Caco-2 (cell line): ENCODE data around the gene TCF7L1. TPM values are rescaled to one million over a fixed set of nuclear protein-coding genes. Genes with fewer than 3 reads are reported as not detected.
"Not testable (repeated sequence)": the region's sequence is repeated elsewhere in the genome, so short reads cannot be mapped to it uniquely, and the experiment has no call there.

Source experiments
- BruUV-seq: library from RNA; stranded (reverse); fragments of 400-500 nt; replicated peaks from 2 replicates; lab custom pipeline; 2021; lab: Mats Ljungman, UMichigan
- CTCF ChIA-PET: fragments of 300-600 bp; sonication (Branson Sonifier 250); formaldehyde crosslinking; loops from one replicate; lab custom pipeline; 2022; ENCODE audit warnings: antibody characterized with exemption; lab: Charles Lee
- POLR2A ChIA-PET: fragments of 300-600 bp; sonication (Branson Sonifier 250); formaldehyde crosslinking; loops from one replicate; lab custom pipeline; 2022; ENCODE audit warnings: antibody characterized with exemption; lab: Charles Lee
- DNase-seq, 2 experiments: peaks; one replicate each; pipeline versions ENCODE4 v3.0.0 to v3.0.0-alpha.2; 2020 to 2022
- H3K27me3 ChIP-seq: replicated peaks from 2 replicates; pipeline ENCODE4 v1.6.0; 2011; ENCODE audit warnings: low read length; ENCODE audit not compliant: control insufficient read depth, insufficient read depth
- H3K36me3 ChIP-seq: 2 replicates; pipeline ENCODE4 v1.5.1; 2011; ENCODE audit warnings: low read length; ENCODE audit not compliant: control insufficient read depth, insufficient read depth
- H3K4me1 ChIP-seq: fragments of 250-450 bp; sonication (Bioruptor Pico); 2 replicates; pipeline ENCODE4 v1.5.1; 2020; ENCODE audit warnings: mild to moderate bottlenecking
- H3K4me3 ChIP-seq: 2 replicates; pipeline ENCODE4 v1.5.1; 2011; ENCODE audit warnings: low read depth, mild to moderate bottlenecking, control low read depth, low read length
- H3K9me3 ChIP-seq: fragments of 250-450 bp; sonication (Bioruptor Pico); 2 replicates; pipeline ENCODE4 v1.5.1; 2020; ENCODE audit warnings: mild to moderate bottlenecking, moderate library complexity
- H3K27ac Mint-ChIP-seq: one replicate; pipeline ENCODE4 v1.8.0; 2022; ENCODE audit warnings: mixed read lengths; ENCODE audit not compliant: unreplicated experiment
- H3K27me3 Mint-ChIP-seq: one replicate; pipeline ENCODE4 v1.8.0; 2022; ENCODE audit warnings: mixed read lengths; ENCODE audit not compliant: insufficient read depth, unreplicated experiment
- H3K36me3 Mint-ChIP-seq: one replicate; pipeline ENCODE4 v1.8.0; 2022; ENCODE audit warnings: mild to moderate bottlenecking, mixed read lengths; ENCODE audit not compliant: insufficient read depth, unreplicated experiment
- H3K4me1 Mint-ChIP-seq: one replicate; pipeline ENCODE4 v1.8.0; 2022; ENCODE audit warnings: low read depth, mixed read lengths; ENCODE audit not compliant: unreplicated experiment
- H3K4me3 Mint-ChIP-seq: one replicate; pipeline ENCODE4 v1.8.0; 2022; ENCODE audit warnings: mild to moderate bottlenecking, moderate library complexity, mixed read lengths; ENCODE audit not compliant: unreplicated experiment
- H3K9me3 Mint-ChIP-seq: one replicate; pipeline ENCODE4 v1.8.0; 2022; ENCODE audit warnings: mixed read lengths; ENCODE audit not compliant: unreplicated experiment
- CTCF ChIP-seq, 2 experiments: fragments of 200-600 bp in 1 of 2; IDR thresholded peaks; 1 replicate in 1 of 2; 2 replicates in 1 of 2; pipeline versions ENCODE4 v1.5.1 to v1.8.0; 2011 to 2022; ENCODE audit warnings: antibody characterized with exemption in 1 of 2, control low read depth in 1 of 2, inconsistent platforms in 1 of 2, low read depth in 1 of 2, low read length in 1 of 2, mild to moderate bottlenecking in 1 of 2, moderate library complexity in 1 of 2; ENCODE audit not compliant: insufficient read depth in 1 of 2, severe bottlenecking in 1 of 2, unreplicated experiment in 1 of 2
- intact Hi-C: fragments of 100-400 bp; cut with micrococcal nuclease; formaldehyde crosslinking; loops from one replicate; pipeline ENCODE4 v1.10.0; 2022; ENCODE audit not compliant: unreplicated experiment
- total RNA-seq: library from RNA; stranded (reverse); gene quantifications from 2 replicates; pipeline ENCODE4 v1.2.3, GENCODE V29; 2022

The TCF7L1 gene
- total RNA-seq, 1 experiment from 2014 or later = 29.0 TPM

DNA sequence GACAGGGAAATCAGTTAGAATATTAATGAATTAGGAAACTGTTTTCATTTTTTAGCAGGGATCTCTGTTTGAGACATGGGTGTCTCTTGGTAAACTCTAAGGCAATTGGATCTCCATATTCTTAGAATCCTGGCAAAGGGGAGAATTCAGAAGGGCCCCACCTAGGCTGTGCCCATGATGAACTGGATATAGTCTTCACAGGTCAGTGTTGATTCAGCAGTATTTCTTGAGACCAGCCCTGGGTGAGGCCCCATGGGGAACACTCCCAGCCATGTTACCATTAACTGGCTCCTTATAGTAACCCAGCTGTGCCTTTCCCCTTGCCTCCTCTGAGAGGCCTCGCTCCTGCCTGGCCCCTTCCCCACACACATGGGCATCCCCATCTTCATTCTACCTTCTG lies 76.7 kb downstream of the TCF7L1 start:
- Mint-ChIP-seq H3K27ac (no peak overlapping the region), H3K9me3 (no peaks in the 10 kb centered on the region), H3K4me3 (no peak overlapping the region), H3K4me1 (peaks cover 7% of the 10 kb centered on the region), H3K36me3 (no peaks in the 10 kb centered on the region), H3K27me3 (no peaks in the 10 kb centered on the region)
- intact Hi-C loops = no loop called here
- BruUV-seq = no TSS peak
- ChIA-PET POLR2A (no interaction called here), CTCF (no interaction called here)
- no peak for DNase-seq
- Histone ChIP-seq H3K4me3 (no peak overlapping the region), H3K9me3 (no peaks in the 10 kb centered on the region), H3K4me1 (no peaks in the 10 kb centered on the region), H3K36me3 (no peaks in the 10 kb centered on the region; the same call in 1 of the 2 replicates), H3K27me3 (no peaks in the 10 kb centered on the region)
- TF ChIP-seq CTCF (IDR thresholded peaks at IDR 0.05; ENCODE audit: insufficient read depth in 1 of 2, low read depth in 1 of 2, low read length in 1 of 2, severe bottlenecking in 1 of 2, unreplicated experiment in 1 of 2) = no peak

DNA sequence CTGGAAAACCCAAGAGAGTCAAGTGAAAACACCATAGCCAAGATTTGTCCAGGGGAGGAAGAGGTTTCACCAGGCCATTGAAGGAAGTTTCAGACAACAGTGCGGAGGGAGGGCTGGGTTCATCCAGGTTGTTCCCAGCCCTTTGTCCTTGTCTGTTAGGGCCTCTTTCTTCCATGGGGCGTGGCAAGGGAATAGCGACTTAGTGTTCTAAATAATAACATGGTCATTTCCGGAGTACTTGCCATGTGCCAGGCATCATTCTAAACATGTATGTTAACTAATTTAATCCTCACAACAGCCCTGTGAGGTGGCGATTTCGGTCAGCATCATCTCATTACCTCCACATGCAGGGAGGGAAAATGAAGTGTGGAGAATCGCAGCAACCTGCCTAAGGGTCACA lies 77.3 kb downstream of the TCF7L1 start:
- Mint-ChIP-seq H3K27ac (no peak overlapping the region), H3K4me1 (peaks cover 7% of the 10 kb centered on the region), H3K9me3 (no peaks in the 10 kb centered on the region), H3K27me3 (no peaks in the 10 kb centered on the region), H3K4me3 (no peak overlapping the region), H3K36me3 (no peaks in the 10 kb centered on the region)
- no peaks in the 10 kb centered on the region; the same call in 1 of the 2 replicates for H3K36me3 ChIP-seq
- no TSS peak for BruUV-seq
- no peaks in the 10 kb centered on the region for H3K27me3 ChIP-seq
- POLR2A ChIA-PET = no interaction called here
- DNase-seq = no peak
- no peak overlapping the region for H3K4me3 ChIP-seq
- no peak for TF ChIP-seq CTCF (IDR thresholded peaks at IDR 0.05; ENCODE audit: insufficient read depth in 1 of 2, low read depth in 1 of 2, low read length in 1 of 2, severe bottlenecking in 1 of 2, unreplicated experiment in 1 of 2)
- intact Hi-C loops = no loop called here
- CTCF ChIA-PET = no interaction called here
- H3K9me3 ChIP-seq = no peaks in the 10 kb centered on the region
- no peaks in the 10 kb centered on the region for H3K4me1 ChIP-seq

DNA sequence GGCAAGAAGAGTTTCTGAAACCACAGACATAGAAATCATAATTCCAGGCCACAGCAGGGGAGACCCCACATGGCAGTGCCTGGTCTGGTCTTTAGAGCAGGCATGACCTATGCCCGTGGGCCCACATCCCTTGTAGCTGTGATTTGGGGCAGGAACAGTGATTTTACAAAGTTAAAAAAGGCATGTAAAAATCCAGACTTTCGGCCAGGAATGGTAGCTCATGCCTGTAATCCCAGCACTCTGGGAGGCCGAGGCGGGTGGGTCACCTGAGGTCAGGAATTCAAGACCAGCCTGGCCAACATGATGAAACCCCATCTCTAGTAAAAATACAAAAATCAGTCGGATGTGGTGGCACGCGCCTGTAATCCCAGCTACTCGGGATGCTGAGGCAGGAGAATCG lies 78.4 kb downstream of the TCF7L1 start:
- H3K27ac Mint-ChIP-seq, H3K4me1 Mint-ChIP-seq, H3K36me3 ChIP-seq, H3K27me3 Mint-ChIP-seq, H3K4me3 ChIP-seq, intact Hi-C loops, BruUV-seq, H3K4me3 Mint-ChIP-seq, H3K9me3 ChIP-seq, H3K27me3 ChIP-seq, POLR2A ChIA-PET, DNase-seq, H3K4me1 ChIP-seq, H3K36me3 Mint-ChIP-seq, H3K9me3 Mint-ChIP-seq, CTCF ChIA-PET: not testable (repeated sequence)

- peaks cover 7% of the 10 kb centered on the region for H3K4me1 Mint-ChIP-seq
- intact Hi-C loops = no loop called here
- ChIA-PET POLR2A (interaction anchor here (0.6 kb wide), 1 partner anchor 111 kb away, joined by 4 read pairs; no protein-coding TSS in a partner anchor), CTCF (no interaction called here)
- Histone ChIP-seq H3K36me3 (no peaks in the 10 kb centered on the region; the same call in 1 of the 2 replicates), H3K9me3 (no peaks in the 10 kb centered on the region), H3K27me3 (no peaks in the 10 kb centered on the region), H3K4me1 (no peaks in the 10 kb centered on the region), H3K4me3 (no peak overlapping the region)
- BruUV-seq = no TSS peak
- no peak for TF ChIP-seq CTCF (IDR thresholded peaks at IDR 0.05; ENCODE audit: insufficient read depth in 1 of 2, low read depth in 1 of 2, low read length in 1 of 2, severe bottlenecking in 1 of 2, unreplicated experiment in 1 of 2)
- no peaks in the 10 kb centered on the region for H3K9me3 Mint-ChIP-seq
- H3K27me3 Mint-ChIP-seq = no peaks in the 10 kb centered on the region
- H3K4me3 Mint-ChIP-seq = no peak overlapping the region
- no peaks in the 10 kb centered on the region for H3K36me3 Mint-ChIP-seq
- no peak for DNase-seq
- no peak overlapping the region for H3K27ac Mint-ChIP-seq
Measured at GRCh38 chr2:85212841-85213240, 79.6 kb downstream of the TCF7L1 start.
